ENCODE results near the gene CCT8L2. TPM values are rescaled to one million over a fixed set of nuclear protein-coding genes. Genes with fewer than 3 reads are reported as not detected.

CCT8L2 gene, protein sequence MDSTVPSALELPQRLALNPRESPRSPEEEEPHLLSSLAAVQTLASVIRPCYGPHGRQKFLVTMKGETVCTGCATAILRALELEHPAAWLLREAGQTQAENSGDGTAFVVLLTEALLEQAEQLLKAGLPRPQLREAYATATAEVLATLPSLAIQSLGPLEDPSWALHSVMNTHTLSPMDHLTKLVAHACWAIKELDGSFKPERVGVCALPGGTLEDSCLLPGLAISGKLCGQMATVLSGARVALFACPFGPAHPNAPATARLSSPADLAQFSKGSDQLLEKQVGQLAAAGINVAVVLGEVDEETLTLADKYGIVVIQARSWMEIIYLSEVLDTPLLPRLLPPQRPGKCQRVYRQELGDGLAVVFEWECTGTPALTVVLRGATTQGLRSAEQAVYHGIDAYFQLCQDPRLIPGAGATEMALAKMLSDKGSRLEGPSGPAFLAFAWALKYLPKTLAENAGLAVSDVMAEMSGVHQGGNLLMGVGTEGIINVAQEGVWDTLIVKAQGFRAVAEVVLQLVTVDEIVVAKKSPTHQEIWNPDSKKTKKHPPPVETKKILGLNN
- total RNA-seq = not detected in 2 replicates

DNA sequence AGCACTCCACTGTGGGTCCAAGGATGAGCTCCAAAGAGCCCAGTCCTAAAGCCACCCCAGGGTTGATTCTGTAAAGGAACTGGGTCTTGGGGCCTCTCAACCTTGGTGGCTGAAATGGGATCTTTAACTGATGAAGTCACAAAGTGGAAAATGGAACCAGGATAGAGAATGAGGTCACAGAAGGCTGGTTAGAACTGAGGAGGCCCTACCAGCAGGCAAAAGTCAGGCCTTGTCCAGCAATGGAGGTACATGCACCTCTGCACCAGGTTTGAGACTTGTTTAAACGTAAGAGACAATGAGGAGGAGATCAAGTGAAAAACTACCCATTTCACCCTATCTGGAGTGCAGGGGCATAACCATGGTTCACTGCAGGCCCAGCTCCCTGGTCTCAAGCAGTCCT, at the start of gene CCT8L2:
Gene CCT8L2 (minus strand): TSS at position 101 of the 400 bp plus-strand sequence. CDS start 260 bp downstream, outside the sequence.

Other genes starting within 250 kb of the CCT8L2 start
- not detected in 2 replicates for gene XKR3, start 232.6 kb upstream of the CCT8L2 start, total RNA-seq

All from placental pericyte (primary cell).